Activated T-cell treated with anti-CD3 and anti-CD28 coated beads for 1 hour (primary cell): ENCODE results near the gene PDCD1.
"Not testable (repeated sequence)": the region's sequence is repeated elsewhere in the genome, so short reads cannot be mapped to it uniquely, and the experiment has no call there.

Source experiments
- DNase-seq: peaks from one replicate; pipeline ENCODE4 v3.0.0-alpha.2; 2020; ENCODE audit warnings: low read depth

PDCD1 gene

GRCh38 chr2:241800198-241800903 lies 58.3 kb downstream of the PDCD1 start:
- DNase-seq: not testable (repeated sequence)
